Neural crest cell (in vitro differentiated cells): ENCODE data around the gene PHKG1. TPM values are rescaled to one million over a fixed set of nuclear protein-coding genes. Genes with fewer than 3 reads are reported as not detected.
"Not testable (repeated sequence)": the region's sequence is repeated elsewhere in the genome, so short reads cannot be mapped to it uniquely, and the experiment has no call there.

Experiments used
- DNase-seq: peaks from one replicate; pipeline ENCODE4 v3.0.0; 2021; ENCODE audit warnings: low read depth, mixed read lengths, low spot score
- H3K27ac Mint-ChIP-seq: one replicate; pipeline ENCODE4 v1.8.0; 2021; ENCODE audit warnings: mild to moderate bottlenecking, mixed read lengths; ENCODE audit not compliant: unreplicated experiment
- H3K27me3 Mint-ChIP-seq: 2 replicates; pipeline ENCODE4 v1.8.0; 2021; ENCODE audit warnings: low read depth, mild to moderate bottlenecking, mixed read lengths
- H3K36me3 Mint-ChIP-seq: 2 replicates; pipeline ENCODE4 v1.8.0; 2021; ENCODE audit warnings: low read depth, mild to moderate bottlenecking, mixed read lengths
- H3K4me1 Mint-ChIP-seq: 2 replicates; pipeline ENCODE4 v1.8.0; 2021; ENCODE audit warnings: mixed read lengths
- H3K4me3 Mint-ChIP-seq: one replicate; pipeline ENCODE4 v1.8.0; 2021; ENCODE audit warnings: mild to moderate bottlenecking, mixed read lengths
- H3K9me3 Mint-ChIP-seq: 2 replicates; pipeline ENCODE4 v1.8.0; 2021; ENCODE audit warnings: mixed read lengths
- CTCF ChIP-seq: fragments of 200-600 bp; sonication (generic); conservative IDR thresholded peaks from 2 replicates; pipeline ENCODE4 v1.5.0; 2021; ENCODE audit warnings: antibody characterized with exemption, mild to moderate bottlenecking
- total RNA-seq: library from RNA; stranded (reverse); gene quantifications from 2 replicates; pipeline ENCODE4 v1.2.1, GENCODE V29; 2021

Gene PHKG1
- total RNA-seq, 1 donor from 2014 or later: 1.7 TPM

DNA sequence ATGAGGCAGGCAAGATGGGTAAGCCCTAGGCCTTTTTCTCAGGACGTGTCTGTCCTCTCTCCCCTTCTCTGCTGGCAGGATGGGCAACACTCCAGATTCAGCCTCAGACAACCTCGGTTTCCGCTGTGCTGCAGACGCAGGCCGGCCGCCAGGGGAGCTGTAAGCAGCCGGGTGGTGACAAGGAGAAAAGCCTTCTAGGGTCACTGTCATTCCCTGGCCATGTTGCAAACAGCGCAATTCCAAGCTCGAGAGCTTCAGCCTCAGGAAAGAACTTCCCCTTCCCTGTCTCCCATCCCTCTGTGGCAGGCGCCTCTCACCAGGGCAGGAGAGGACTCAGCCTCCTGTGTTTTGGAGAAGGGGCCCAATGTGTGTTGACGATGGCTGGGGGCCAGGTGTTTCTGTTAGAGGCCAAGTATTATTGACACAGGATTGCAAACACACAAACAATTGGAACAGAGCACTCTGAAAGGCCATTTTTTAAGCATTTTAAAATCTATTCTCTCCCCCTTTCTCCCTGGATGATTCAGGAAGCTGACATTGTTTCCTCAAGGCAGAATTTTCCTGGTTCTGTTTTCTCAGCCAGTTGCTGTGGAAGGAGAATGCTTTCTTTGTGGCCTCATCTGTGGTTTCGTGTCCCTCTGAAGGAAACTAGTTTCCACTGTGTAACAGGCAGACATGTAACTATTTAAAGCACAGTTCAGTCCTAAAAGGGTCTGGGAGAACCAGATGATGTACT, 13.1 kb downstream of the PHKG1 start:
- H3K27ac Mint-ChIP-seq: no peak overlapping the region
- no peak for DNase-seq
- H3K27me3 Mint-ChIP-seq: no peaks in the 10 kb centered on the region
- H3K4me3 Mint-ChIP-seq: no peak overlapping the region
- TF ChIP-seq CTCF: no peak
- H3K9me3 Mint-ChIP-seq: no peaks in the 10 kb centered on the region
- no peaks in the 10 kb centered on the region for H3K4me1 Mint-ChIP-seq
- peaks cover 5% of the 10 kb centered on the region for H3K36me3 Mint-ChIP-seq

DNA sequence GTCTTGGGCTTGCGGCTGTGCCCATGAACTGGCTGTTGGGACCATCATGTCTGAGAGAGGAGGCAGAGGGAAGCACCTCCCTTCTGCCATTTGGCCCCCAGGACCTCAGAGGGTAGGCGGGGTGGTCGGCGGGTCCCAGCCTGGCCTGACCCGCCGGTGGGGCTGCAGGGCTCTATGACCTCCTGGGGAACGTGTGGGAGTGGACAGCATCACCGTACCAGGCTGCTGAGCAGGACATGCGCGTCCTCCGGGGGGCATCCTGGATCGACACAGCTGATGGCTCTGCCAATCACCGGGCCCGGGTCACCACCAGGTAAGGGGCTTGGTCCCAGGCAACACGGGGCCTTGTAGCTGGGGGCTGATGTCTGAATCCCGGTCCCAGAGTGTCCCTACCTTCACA, 14.6 kb downstream of the PHKG1 start:
- no peak for DNase-seq
- TF ChIP-seq CTCF: no peak
- H3K4me1 Mint-ChIP-seq: peaks cover 4% of the 10 kb centered on the region
- H3K27ac Mint-ChIP-seq: no peak overlapping the region
- H3K9me3 Mint-ChIP-seq: no peaks in the 10 kb centered on the region
- peaks cover 7% of the 10 kb centered on the region for H3K36me3 Mint-ChIP-seq
- H3K4me3 Mint-ChIP-seq: no peak overlapping the region
- no peaks in the 10 kb centered on the region for H3K27me3 Mint-ChIP-seq

GRCh38 chr7:56077681-56078080, 15.1 kb downstream of the PHKG1 start:
- no peak overlapping the region for H3K4me3 Mint-ChIP-seq
- H3K4me1 Mint-ChIP-seq: peaks cover 4% of the 10 kb centered on the region
- no peak for DNase-seq
- no peaks in the 10 kb centered on the region for H3K27me3 Mint-ChIP-seq
- no peak overlapping the region for H3K27ac Mint-ChIP-seq
- no peaks in the 10 kb centered on the region for H3K9me3 Mint-ChIP-seq
- no peak for TF ChIP-seq CTCF
- peaks cover 11% of the 10 kb centered on the region for H3K36me3 Mint-ChIP-seq

GRCh38 chr7:56074371-56074791, 18.4 kb downstream of the PHKG1 start:
- no peaks in the 10 kb centered on the region for H3K27me3 Mint-ChIP-seq
- TF ChIP-seq CTCF: peak; percentile 96
- H3K4me1 Mint-ChIP-seq: peaks cover 4% of the 10 kb centered on the region
- peaks cover 16% of the 10 kb centered on the region for H3K36me3 Mint-ChIP-seq
- H3K4me3 Mint-ChIP-seq: no peak overlapping the region
- H3K9me3 Mint-ChIP-seq: no peaks in the 10 kb centered on the region
- H3K27ac Mint-ChIP-seq: no peak overlapping the region
- DNase-seq: peak; percentile 84

DNA sequence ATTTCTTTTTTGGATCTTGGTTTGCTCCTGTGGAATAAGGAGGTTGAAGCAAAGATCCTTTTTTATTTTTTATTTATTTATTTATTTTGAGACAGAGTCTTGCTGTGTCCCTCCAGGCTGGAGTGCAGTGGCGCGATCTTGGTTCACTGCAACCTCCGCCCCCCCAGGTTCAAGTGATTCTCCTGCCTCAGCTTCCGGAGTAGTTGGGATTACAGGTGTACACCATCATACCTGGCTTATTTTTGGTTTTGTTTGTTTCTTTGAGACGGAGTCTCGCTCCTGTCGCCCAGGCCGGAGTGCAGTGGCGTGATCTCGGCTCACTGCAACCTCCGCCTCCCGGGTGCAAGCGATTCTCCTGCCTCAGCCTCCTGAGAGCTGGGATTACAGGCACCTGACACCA, 26.4 kb downstream of the PHKG1 start:
- not testable (repeated sequence) for H3K27me3 Mint-ChIP-seq

GRCh38 chr7:56063882-56064625, 28.7 kb downstream of the PHKG1 start, which contains the start of gene SUMF2:
SUMF2 (plus strand) TSS chr7:56064286; CDS start chr7:56064312, 26 bp downstream.
- peaks cover 26% of the 10 kb centered on the region for H3K4me1 Mint-ChIP-seq
- no peaks in the 10 kb centered on the region for H3K27me3 Mint-ChIP-seq

More for the DNA sequence above, 26.4 kb downstream of the PHKG1 start:
- Mint-ChIP-seq H3K36me3 (peaks cover 21% of the 10 kb centered on the region), H3K4me1 (peaks cover 26% of the 10 kb centered on the region)
- not testable (repeated sequence) for H3K27ac Mint-ChIP-seq, H3K4me3 Mint-ChIP-seq, DNase-seq, H3K9me3 Mint-ChIP-seq

More at GRCh38 chr7:56063882-56064625, 28.7 kb downstream of the PHKG1 start, which contains the start of gene SUMF2:
- TF ChIP-seq CTCF: no peak
- Mint-ChIP-seq H3K4me3 (peak within 1 kb of the TSS; percentile 94), H3K36me3 (peaks cover 16% of the 10 kb centered on the region), H3K9me3 (no peaks in the 10 kb centered on the region), H3K27ac (peak within 1 kb of the TSS; percentile 96)
- DNase-seq: peak; percentile 82
